ENCODE data around the gene MS4A15.
"Not testable (repeated sequence)": the region's sequence is repeated elsewhere in the genome, so short reads cannot be mapped to it uniquely, and the experiment has no call there.

The MS4A15 gene

DNA sequence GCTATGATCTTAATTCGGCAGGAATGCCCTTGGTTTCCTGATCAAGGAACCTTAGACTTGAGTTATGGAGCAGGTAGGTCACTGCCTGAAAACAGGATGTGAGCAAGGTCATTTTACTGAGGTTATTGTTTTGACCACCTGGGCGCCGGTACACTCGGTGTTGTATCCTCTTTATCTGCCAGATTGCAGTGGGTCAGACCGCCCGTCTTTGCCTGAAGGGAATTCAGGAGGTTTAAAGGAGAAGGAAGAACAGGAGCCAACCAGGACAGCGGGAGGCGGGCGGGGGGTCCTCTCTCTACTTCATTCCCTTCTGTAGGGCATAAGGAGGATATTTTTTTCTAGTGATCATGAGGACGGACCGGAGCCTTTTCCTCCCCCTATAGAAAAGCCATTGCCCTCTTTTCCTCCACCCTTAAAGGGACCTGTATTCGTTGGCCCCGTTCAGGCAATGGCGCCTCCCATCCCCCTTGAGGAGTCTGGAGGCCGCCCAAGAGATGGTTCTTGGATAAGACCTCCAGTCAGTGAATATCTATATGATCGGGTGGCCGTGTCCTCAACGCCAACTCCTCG is 649 bp downstream of the MS4A15 start:
- no peak for DNase-seq

- not testable (repeated sequence) for DNase-seq
These were observed 2.0 kb downstream of the MS4A15 start for GRCh38 chr11:60758671-60759070.

DNA sequence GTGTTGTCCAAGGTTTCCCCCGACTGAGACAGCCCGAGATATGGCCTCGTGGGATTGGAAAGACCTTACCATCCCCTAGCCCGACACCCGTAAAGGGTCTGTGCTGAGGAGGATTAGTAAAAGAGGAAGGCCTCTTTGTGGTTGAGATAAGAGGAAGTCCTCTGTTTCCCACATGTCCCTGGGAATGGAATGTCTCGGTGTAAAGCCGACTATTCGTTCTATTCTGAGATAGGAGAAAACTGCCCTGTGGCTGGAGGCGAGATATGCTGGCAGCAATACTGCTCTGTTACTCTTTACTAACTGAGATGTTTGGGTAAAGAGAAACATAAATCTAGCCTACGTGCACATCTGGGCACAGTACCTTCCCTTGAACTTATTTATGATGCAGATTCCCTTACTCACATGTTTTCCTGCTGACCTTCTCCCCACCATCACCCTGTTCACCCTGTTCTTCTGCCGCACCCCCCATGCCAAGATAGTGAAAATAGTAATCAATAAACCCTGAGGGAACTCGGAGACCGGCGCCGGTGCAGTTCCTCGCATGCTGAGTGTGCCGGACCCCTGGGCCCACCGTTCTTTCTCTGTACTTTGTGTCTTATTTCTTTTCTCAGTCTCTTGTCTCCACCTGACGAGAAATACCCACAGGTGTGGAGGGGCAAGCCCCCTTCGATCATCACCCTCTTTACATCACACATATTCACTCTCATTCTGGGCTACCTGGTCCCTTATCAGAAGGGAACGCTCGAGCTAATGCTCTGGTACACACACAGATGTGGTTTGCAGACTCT is 3.0 kb downstream of the MS4A15 start:
- DNase-seq = not testable (repeated sequence)

GRCh38 chr11:60761436-60762190 is 4.9 kb downstream of the MS4A15 start:
- no peak for DNase-seq

- DNase-seq = no peak
These were observed 6.4 kb downstream of the MS4A15 start for GRCh38 chr11:60762851-60763691.

DNA sequence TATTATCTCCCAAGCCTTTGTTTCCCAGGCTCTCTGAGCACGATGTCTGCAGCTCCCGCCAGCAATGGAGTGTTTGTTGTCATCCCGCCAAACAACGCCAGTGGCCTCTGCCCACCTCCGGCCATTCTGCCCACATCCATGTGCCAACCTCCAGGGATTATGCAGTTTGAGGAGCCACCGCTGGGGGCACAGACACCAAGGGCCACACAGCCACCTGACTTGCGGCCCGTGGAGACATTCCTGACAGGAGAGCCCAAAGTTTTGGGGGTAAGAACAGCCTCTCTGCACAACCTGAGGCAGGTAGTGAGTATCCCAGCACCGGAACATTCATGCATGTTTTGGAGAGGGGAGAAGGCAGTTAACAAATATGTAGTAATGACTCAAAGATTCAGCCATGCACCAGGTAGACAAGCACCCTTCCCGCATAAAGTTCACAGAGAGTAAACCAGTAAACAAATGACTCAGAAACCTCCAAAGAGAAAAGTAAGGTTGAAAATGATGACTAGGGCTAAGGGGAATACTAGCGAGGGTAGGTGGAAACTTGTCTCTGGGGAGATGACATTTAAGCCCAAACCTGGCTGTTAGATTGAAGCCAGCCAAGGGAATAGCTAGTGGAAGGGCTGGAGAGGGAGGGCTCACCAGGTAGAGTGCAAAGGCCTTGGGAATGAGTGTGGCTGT is 7.2 kb downstream of the MS4A15 start:
- no peak for DNase-seq

GRCh38 chr11:60764879-60765278 is 8.2 kb downstream of the MS4A15 start:
- DNase-seq = no peak

- DNase-seq = no peak
These were observed 8.7 kb downstream of the MS4A15 start for GRCh38 chr11:60765355-60765754.

- DNase-seq = no peak
These were observed 9.9 kb downstream of the MS4A15 start for GRCh38 chr11:60766547-60766946.

GRCh38 chr11:60767388-60767811 is 10.7 kb downstream of the MS4A15 start:
- no peak for DNase-seq

- DNase-seq = no peak
These were observed 11.5 kb downstream of the MS4A15 start for GRCh38 chr11:60768202-60768601.

GRCh38 chr11:60769273-60769672 is 12.6 kb downstream of the MS4A15 start:
- DNase-seq = no peak

DNA sequence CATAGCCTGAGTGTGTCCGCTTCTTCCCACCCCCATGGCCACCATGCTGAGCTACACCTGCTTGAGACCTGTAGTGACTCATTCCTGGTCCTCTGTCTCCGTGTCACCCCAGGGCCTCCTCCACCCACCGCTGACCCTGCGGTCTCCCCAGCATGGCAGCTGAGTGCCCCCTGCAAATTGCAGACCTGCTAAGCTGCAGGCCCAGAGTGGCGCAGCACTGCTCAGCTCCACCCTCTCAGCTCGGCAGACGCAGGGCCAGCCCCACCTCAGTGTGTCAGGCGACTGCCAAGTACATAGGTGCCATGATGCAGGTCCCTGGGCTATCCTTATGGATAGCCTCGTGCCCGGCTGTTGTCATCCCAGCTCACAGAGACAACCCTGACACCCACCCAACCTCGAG is 13.1 kb downstream of the MS4A15 start:
- DNase-seq = no peak

GRCh38 chr11:60771146-60771545 is 14.5 kb downstream of the MS4A15 start:
- DNase-seq = no peak

DNA sequence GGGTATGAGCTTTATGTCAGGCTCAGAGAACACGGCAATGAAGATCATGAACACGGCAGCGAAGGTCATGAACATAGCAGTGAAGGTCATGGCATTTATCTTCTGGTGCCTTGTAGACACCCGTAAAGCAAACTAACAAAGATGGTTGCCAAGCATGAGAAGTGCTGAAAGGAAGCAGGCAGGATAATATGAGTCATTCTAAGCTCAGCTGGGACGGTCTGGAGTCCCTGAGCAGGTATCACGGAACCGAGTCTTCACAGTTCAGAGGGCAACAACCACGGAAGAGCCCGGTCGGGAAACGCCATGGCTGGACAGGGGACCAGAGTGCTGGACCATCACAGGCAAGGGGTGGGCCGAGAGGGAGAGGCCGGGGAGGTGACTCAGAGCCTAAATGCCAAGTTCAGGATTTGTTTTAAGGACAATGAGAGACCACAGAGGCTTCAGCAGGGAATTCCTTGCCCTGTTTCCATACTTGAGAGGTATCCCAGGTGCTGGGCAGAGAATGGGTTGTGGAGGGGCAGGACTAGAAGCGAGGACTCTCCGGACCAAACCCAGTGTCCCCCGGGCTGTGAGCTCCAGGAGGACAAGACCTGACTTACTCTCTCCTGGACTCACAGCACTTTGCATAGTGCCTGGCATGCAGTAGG is 15.3 kb downstream of the MS4A15 start:
- no peak for DNase-seq

DNA sequence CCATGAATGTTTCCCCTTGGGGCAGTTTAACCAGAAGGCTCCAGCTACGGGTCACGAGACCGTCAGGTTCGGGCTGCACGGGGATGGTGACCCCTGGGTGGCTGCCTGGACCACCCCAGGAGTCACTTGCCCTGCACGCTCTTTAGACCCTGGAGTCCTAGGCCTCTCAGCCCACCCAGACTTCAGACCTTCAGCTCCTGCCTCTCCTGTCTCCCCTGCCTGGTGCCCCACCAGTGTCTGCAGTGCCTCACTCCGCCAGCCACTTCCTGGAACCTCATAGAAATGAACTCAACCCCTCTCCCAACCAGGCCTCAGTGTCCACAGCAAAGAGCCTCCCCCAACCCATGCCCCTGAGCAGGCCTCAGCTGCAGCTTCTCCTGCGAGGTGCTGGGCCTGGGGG is 16.0 kb downstream of the MS4A15 start:
- no peak for DNase-seq

DNA sequence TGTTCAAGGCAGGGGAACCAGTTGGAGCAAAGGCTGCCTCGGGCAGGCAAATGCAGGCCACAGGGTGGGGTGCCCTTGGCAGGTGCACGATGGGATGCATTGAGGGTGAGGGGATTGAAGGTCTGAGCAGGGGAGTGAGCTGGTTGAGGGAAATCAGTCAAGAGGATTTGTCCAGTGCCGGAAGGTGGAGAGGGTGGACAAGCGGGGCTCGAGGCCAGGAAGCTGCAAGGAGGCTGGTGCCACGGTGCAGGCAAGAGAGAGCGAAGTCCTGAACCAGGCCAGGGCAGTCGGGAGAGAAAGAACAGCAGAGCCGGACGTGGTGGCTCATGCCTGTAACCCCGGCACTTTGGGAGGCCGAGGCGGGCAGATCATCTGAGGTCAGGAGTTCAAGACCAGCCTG is 18.1 kb downstream of the MS4A15 start:
- no peak for DNase-seq

DNA sequence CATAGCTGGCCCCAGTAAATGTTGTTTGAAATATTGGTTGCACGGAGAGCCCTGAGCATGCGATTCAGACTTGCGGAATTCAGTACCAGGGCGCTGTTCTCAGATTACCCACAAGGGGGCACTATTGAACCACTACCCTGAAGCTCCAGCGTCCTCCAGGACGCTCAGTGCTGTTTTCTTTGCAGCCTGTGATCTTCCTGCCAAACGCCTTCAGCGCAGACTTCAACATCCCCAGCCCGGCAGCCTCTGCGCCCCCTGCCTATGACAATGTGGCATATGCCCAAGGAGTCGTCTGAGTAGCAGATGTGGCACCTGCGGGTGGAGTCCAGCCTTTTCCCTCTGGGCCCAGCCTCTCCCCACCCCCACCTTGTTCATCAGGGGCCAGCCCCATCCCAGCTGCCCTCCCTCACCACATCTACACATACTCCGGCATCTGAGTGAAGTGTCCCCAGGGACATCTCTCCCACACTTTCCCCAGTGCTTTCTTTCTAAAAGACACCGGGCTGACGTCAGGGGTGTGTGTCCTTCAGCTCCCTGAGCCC is 18.8 kb downstream of the MS4A15 start:
- DNase-seq = peak; percentile 88

DNA sequence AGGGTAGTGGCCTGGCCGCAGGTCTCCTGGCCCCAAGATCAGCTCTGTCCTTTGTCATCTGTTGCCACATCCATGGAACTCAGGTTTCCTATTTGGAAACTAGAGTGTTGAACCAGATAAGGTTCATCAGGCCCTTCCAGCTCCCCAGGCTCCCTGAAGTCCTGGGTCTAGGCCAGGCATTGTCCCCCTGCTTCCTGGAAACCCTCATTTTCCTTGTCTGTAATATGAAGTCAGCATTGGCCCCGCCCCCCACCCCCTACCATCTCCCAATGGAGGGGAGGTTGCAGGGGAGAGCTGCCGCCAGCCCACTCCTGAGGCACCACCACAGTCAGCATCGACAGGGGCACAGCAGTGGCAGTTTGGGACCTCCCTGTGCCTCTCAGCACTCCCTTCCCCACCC is 19.5 kb downstream of the MS4A15 start:
- no peak for DNase-seq

DNA sequence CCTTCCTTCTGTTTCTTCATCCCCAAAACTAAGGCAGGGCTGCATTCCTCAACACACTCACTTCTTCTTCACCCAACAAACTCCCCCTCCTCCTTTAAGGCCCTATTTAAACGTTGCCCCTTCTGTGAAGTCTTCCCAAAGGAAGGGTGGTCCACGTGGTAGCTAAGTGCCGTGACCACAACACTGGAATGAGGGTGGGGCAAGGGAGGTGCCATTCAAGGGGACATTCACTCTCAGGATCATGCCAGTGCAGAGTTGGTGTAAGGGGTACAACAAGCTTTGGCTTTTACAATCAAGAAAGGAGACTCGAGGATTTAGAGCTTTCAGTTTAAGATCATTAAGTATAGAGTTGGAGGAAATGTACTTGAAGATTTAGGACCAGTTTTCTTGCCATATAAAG is 20.4 kb downstream of the MS4A15 start:
- DNase-seq = no peak

- no peak for DNase-seq
These were observed 20.9 kb downstream of the MS4A15 start for GRCh38 chr11:60777572-60777971.

- DNase-seq = no peak
These were observed 23.4 kb downstream of the MS4A15 start for GRCh38 chr11:60780065-60780464.
